Measurements from ENCODE around the gene OFD1. TPM values are rescaled to one million over a fixed set of nuclear protein-coding genes. Genes with fewer than 3 reads are reported as not detected.

OFD1 gene
- total and polyA plus RNA-seq, 2 of the 8 experiments (the other 6 are each of a cell fraction or from before 2014, with no cell fraction given) = 8.0 to 23.4 TPM

DNA sequence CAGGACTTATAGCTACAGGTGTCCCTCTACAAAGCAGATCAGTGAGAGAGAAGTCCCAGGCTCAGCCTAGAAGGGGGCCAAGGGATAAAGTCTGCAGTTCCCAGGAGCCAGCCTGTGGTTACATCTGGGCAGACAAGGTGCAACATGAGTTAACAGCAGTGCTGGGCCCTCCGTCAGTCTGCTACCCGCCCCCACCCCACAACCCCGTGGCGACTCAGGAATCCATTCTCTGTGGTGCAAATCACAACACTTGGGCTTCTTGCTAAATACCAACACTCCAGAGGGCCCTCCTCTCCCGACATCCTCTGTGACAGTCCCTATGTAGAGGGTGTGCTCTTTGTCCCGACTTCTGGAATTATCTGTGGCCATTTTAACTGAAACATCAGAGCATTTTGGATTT is 68.6 kb downstream of the OFD1 start:
- no peak overlapping the region for H2BK20ac ChIP-seq (ENCODE audit: low read length)
- 21% methylated on average over 5 of the region's 6 CpGs; no CpG with 5 or more reads in 1 of the 2 experiments for WGBS, 2 experiments (ENCODE audit: extremely low coverage in 1 of 2, insufficient coverage in 1 of 2, insufficient read length in 1 of 2, insufficient replicate concordance in 2 of 2, low coverage in 1 of 2, low lambda C conversion rate in 2 of 2, missing lambda C conversion rate in 1 of 2)
- ChIA-PET POLR2A (ENCODE audit: partially characterized antibody) (no interaction called here), CTCF (ENCODE audit: partially characterized antibody) (no interaction called here)
- H3K4me3 ChIP-seq (ENCODE audit: extremely low read depth in 1 of 4, insufficient read depth in 2 of 4, low read depth in 3 of 4, low read length in 4 of 4) = no peak overlapping the region
- H3K23ac ChIP-seq (ENCODE audit: insufficient read length) = no peak overlapping the region
- no peaks in the 10 kb centered on the region; the same call in 1 of the 2 replicates for H3K79me1 ChIP-seq (ENCODE audit: low read depth, low read length)
- no peak overlapping the region for H3K4ac ChIP-seq (replicated peaks; ENCODE audit: insufficient read length, low read depth, low read length)
- no peak overlapping the region for H3K9ac ChIP-seq (replicated peaks in 1 of 4; ENCODE audit: extremely low read depth in 1 of 4, low read depth in 3 of 4, low read length in 3 of 4)
- no peaks in the 10 kb centered on the region for H3K36me3 ChIP-seq (ENCODE audit: control insufficient read depth in 2 of 4, insufficient read depth in 4 of 4, low read length in 3 of 4)
- H3K79me2 ChIP-seq (ENCODE audit: control insufficient read depth in 1 of 2, insufficient read depth in 2 of 2, low read length in 2 of 2) = peaks cover 0 to 33% of the 10 kb centered on the region in 2 experiments; a peak in 2 of 4 replicates
- no peak overlapping the region for H2BK12ac ChIP-seq (ENCODE audit: low read depth, low read length)
- no peak overlapping the region for H4K8ac ChIP-seq (ENCODE audit: extremely low read depth, insufficient read depth, low read length)
- no peaks in the 10 kb centered on the region for H3K27me3 ChIP-seq (replicated peaks in 1 of 4; ENCODE audit: control insufficient read depth in 3 of 4, extremely low read depth in 1 of 4, insufficient read depth in 3 of 4, low read length in 3 of 4)
- no peak overlapping the region for H4K91ac ChIP-seq (replicated peaks; ENCODE audit: insufficient read length, low read length)
- DNase-seq (ENCODE audit: low read depth in 1 of 2, low spot score in 2 of 2) (peak in 1 of 2 experiments; percentile 7), FAIRE-seq (peak; percentile 71)
- no peak overlapping the region for H2AK5ac ChIP-seq (ENCODE audit: low read depth, low read length)
- H2AFZ ChIP-seq (ENCODE audit: low read length) = no peak overlapping the region
- H2BK120ac ChIP-seq (replicated peaks; ENCODE audit: low read depth, low read length) = no peak overlapping the region
- H3K56ac ChIP-seq (replicated peaks; ENCODE audit: insufficient read length, low read depth, low read length) = no peak overlapping the region
- no peaks in the 10 kb centered on the region for H3K23me2 ChIP-seq (ENCODE audit: low read depth, low read length)
- H3K4me2 ChIP-seq (ENCODE audit: insufficient read depth in 1 of 2, low read depth in 2 of 2, low read length in 2 of 2) = peak overlapping the region; percentile 31 to 51; a peak in 3 of 4 replicates
- no peak overlapping the region for H2BK5ac ChIP-seq (ENCODE audit: low read depth, low read length)
- H3K27ac ChIP-seq (ENCODE audit: low read depth, low read length) = no peak overlapping the region; the same call in 1 of the 2 replicates
- TF ChIP-seq BCL11A (IDR thresholded peaks at IDR 0.05; ENCODE audit: low read depth in 2 of 2, low read length in 2 of 2) (no peak), EZH2 (IDR thresholded peaks at IDR 0.05; ENCODE audit: low read depth, low read length, severe bottlenecking) (no peak), TEAD4 (IDR thresholded peaks at IDR 0.05; ENCODE audit: low read depth, low read length) (peak; percentile 28; the same call in 1 of the 2 replicates), TAF7 (optimal IDR thresholded peaks at IDR 0.05; ENCODE audit: borderline replicate concordance, low read depth, low read length) (no peak), GTF2F1 (IDR thresholded peaks at IDR 0.05; ENCODE audit: borderline replicate concordance, low read depth, low read length) (no peak), PHF8 (conservative IDR thresholded peaks at IDR 0.05; ENCODE audit: low read depth, low read length) (no peak), SP2 (IDR thresholded peaks at IDR 0.05; ENCODE audit: low read length) (no peak), SP4 (IDR thresholded peaks at IDR 0.05; ENCODE audit: low read length) (no peak)
- no peaks in the 10 kb centered on the region for H4K20me1 ChIP-seq (replicated peaks in 1 of 2; ENCODE audit: control insufficient read depth in 1 of 2, insufficient read depth in 2 of 2, low read length in 2 of 2)
- no peak overlapping the region for H4K5ac ChIP-seq (ENCODE audit: insufficient read length, low read depth, low read length)
- H3K14ac ChIP-seq (ENCODE audit: insufficient read length) = no peak overlapping the region
- no peak overlapping the region for H3K18ac ChIP-seq (ENCODE audit: extremely low read depth, low read length)
- no peak overlapping the region for H2BK15ac ChIP-seq (ENCODE audit: low read length)
- H3K4me1 ChIP-seq (replicated peaks in 1 of 4; ENCODE audit: control insufficient read depth in 3 of 4, insufficient read depth in 4 of 4, low read length in 3 of 4) = peaks cover 0 to 8% (median 4%) of the 10 kb centered on the region in 4 experiments; a peak in 4 of 7 replicates
- H3K9me3 ChIP-seq (ENCODE audit: insufficient read depth in 2 of 2, low read depth in 1 of 2, low read length in 1 of 2) = no peaks in the 10 kb centered on the region

Measured in H1 (cell line).